ENCODE results near the gene SHC1.

The SHC1 gene

DNA sequence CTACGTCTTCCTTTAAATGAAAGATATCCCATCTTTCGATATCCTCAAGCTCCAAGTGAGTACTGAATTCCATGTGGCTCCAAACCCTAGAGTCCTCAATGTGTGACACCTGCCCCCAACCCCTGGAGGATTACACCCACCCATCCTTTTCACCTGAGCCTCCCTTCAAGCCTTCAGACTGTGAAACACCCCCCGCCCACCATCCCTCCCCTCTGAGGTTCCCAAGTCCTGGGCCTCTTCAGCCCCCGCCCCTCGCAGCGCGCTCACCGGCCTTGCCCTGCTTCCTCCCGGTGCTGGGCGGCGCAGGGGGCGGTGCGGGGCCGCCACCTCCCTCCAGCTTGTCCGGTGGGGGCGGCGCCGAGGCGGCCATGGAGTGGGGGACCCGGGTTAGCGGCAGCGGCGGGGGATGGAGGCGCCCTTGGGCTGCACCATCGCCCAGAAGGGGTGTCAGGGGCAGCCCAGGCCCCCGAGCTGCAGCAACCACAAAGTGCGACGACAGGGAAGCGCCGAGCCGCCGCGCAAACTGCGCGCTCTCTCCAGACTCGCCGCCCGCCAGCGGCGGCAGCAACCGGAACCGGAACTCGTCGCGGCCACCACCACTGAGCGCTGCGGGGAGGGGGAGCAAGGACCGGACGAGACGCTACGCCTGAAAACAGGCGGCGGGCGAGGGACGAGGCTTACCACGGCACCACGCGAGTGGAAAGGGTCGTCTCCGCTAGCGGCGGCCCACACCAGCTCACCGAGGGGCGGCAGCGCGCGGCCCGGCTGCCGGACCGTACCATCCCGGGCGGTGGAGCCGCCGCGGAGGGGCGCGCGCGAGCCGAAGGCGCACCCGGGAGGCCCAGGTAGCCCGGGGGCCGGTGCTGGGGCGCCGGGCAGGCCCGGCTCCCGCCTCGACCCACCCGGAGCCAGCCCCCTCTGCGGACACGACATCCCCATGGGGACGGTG lies 9.1 kb downstream of the SHC1 start, which contains the start of gene PYGO2 (continued):
- TF ChIP-seq ZNF202 (tag by site-specific recombination; IDR thresholded peaks at IDR 0.05; ENCODE audit: borderline replicate concordance) (no peak; the same call in 1 of the 2 replicates), ZNF112 (tag by site-specific recombination; IDR thresholded peaks at IDR 0.05) (no peak), ZNF580 (tag by site-specific recombination; IDR thresholded peaks at IDR 0.05) (peak; percentile 87), ZBTB11 (tag by site-specific recombination; conservative IDR thresholded peaks at IDR 0.05; ENCODE audit: low read depth) (peak; percentile 93), ZNF670 (tag by site-specific recombination; IDR thresholded peaks at IDR 0.05; ENCODE audit: low read depth) (no peak), ZBTB26 (tag by site-specific recombination; optimal IDR thresholded peaks at IDR 0.05) (peak; percentile 92), ZNF501 (tag by site-specific recombination; IDR thresholded peaks at IDR 0.05) (peak; percentile 93), MYNN (tag by site-specific recombination; IDR thresholded peaks at IDR 0.05; ENCODE audit: borderline replicate concordance) (no peak), ZNF239 (tag by site-specific recombination; IDR thresholded peaks at IDR 0.05) (no peak), ZNF391 (tag by site-specific recombination; IDR thresholded peaks at IDR 0.05; ENCODE audit: borderline replicate concordance, low read depth) (peak; percentile 18; the same call in 1 of the 2 replicates), ZIC2 (tag by site-specific recombination; IDR thresholded peaks at IDR 0.05) (peak; percentile 70), ZNF530 (tag by site-specific recombination; IDR thresholded peaks at IDR 0.05; ENCODE audit: low read depth) (no peak)
- TF ChIP-seq, protein P1, sequence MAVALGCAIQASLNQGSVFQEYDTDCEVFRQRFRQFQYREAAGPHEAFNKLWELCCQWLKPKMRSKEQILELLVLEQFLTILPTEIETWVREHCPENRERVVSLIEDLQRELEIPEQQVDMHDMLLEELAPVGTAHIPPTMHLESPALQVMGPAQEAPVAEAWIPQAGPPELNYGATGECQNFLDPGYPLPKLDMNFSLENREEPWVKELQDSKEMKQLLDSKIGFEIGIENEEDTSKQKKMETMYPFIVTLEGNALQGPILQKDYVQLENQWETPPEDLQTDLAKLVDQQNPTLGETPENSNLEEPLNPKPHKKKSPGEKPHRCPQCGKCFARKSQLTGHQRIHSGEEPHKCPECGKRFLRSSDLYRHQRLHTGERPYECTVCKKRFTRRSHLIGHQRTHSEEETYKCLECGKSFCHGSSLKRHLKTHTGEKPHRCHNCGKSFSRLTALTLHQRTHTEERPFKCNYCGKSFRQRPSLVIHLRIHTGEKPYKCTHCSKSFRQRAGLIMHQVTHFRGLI (tag by site-specific recombination; IDR thresholded peaks at IDR 0.05): peak; percentile 29; the same call in 1 of the 2 replicates
- TF ChIP-seq, protein P2, sequence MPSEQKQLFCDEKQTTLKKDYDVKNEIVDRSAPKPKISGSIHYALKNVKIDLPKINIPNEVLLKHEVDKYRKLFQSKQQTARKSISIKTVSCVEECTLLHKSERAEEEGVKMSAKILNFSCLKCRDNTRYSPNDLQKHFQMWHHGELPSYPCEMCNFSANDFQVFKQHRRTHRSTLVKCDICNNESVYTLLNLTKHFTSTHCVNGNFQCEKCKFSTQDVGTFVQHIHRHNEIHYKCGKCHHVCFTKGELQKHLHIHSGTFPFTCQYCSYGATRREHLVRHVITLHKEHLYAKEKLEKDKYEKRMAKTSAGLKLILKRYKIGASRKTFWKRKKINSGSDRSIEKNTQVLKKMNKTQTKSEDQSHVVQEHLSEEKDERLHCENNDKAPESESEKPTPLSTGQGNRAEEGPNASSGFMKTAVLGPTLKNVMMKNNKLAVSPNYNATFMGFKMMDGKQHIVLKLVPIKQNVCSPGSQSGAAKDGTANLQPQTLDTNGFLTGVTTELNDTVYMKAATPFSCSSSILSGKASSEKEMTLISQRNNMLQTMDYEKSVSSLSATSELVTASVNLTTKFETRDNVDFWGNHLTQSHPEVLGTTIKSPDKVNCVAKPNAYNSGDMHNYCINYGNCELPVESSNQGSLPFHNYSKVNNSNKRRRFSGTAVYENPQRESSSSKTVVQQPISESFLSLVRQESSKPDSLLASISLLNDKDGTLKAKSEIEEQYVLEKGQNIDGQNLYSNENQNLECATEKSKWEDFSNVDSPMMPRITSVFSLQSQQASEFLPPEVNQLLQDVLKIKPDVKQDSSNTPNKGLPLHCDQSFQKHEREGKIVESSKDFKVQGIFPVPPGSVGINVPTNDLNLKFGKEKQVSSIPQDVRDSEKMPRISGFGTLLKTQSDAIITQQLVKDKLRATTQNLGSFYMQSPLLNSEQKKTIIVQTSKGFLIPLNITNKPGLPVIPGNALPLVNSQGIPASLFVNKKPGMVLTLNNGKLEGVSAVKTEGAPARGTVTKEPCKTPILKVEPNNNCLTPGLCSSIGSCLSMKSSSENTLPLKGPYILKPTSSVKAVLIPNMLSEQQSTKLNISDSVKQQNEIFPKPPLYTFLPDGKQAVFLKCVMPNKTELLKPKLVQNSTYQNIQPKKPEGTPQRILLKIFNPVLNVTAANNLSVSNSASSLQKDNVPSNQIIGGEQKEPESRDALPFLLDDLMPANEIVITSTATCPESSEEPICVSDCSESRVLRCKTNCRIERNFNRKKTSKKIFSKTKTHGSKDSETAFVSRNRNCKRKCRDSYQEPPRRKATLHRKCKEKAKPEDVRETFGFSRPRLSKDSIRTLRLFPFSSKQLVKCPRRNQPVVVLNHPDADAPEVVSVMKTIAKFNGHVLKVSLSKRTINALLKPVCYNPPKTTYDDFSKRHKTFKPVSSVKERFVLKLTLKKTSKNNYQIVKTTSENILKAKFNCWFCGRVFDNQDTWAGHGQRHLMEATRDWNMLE (tag by site-specific recombination; conservative IDR thresholded peaks at IDR 0.05; ENCODE audit: low read depth): 0 out of 2 replicates have a peak, but pooled peaks have one; percentile 12
- TF ChIP-seq, protein P3, sequence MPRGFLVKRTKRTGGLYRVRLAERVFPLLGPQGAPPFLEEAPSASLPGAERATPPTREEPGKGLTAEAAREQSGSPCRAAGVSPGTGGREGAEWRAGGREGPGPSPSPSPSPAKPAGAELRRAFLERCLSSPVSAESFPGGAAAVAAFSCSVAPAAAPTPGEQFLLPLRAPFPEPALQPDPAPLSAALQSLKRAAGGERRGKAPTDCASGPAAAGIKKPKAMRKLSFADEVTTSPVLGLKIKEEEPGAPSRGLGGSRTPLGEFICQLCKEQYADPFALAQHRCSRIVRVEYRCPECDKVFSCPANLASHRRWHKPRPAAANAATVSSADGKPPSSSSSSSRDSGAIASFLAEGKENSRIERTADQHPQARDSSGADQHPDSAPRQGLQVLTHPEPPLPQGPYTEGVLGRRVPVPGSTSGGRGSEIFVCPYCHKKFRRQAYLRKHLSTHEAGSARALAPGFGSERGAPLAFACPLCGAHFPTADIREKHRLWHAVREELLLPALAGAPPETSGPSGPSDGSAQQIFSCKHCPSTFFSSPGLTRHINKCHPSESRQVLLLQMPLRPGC (tag by site-specific recombination; IDR thresholded peaks at IDR 0.05): peak; percentile 37; the same call in 1 of the 2 replicates

Data from HEK293 (cell line).